Gastroesophageal sphincter (tissue), 3 donors: ENCODE measurements around the gene TCF7L1.

Experiments
- EP300 ChIP-seq: sonication (generic); formaldehyde crosslinking; IDR thresholded peaks from one replicate; pipeline ENCODE4 v1.6.1; 2017; ENCODE audit warnings: antibody characterized with exemption, mild to moderate bottlenecking
- POLR2A ChIP-seq, 2 donors: fragments of 450-650 bp; IDR thresholded peaks; one replicate each; pipeline ENCODE4 v1.6.1; 2017; ENCODE audit warnings: antibody characterized with exemption in 2 of 2, mild to moderate bottlenecking in 2 of 2, moderate library complexity in 1 of 2
- TF ChIP-seq, protein P1 (sequence below), 4 experiments: fragments of 200-600 bp in 2 of 4; fragments of 450-650 bp in 2 of 4; sonication (generic) in 1 of 4; IDR thresholded peaks; one replicate each; pipeline ENCODE4 v1.5.1; 2017 to 2019; ENCODE audit warnings: antibody characterized with exemption in 4 of 4, mild to moderate bottlenecking in 2 of 4, moderate library complexity in 2 of 4

GRCh38 chr2:85135660-85135914, 2.4 kb downstream of the TCF7L1 start:
- TF ChIP-seq POLR2A (IDR thresholded peaks at IDR 0.05) (no peak), EP300 (no peak)
- TF ChIP-seq, protein P1, sequence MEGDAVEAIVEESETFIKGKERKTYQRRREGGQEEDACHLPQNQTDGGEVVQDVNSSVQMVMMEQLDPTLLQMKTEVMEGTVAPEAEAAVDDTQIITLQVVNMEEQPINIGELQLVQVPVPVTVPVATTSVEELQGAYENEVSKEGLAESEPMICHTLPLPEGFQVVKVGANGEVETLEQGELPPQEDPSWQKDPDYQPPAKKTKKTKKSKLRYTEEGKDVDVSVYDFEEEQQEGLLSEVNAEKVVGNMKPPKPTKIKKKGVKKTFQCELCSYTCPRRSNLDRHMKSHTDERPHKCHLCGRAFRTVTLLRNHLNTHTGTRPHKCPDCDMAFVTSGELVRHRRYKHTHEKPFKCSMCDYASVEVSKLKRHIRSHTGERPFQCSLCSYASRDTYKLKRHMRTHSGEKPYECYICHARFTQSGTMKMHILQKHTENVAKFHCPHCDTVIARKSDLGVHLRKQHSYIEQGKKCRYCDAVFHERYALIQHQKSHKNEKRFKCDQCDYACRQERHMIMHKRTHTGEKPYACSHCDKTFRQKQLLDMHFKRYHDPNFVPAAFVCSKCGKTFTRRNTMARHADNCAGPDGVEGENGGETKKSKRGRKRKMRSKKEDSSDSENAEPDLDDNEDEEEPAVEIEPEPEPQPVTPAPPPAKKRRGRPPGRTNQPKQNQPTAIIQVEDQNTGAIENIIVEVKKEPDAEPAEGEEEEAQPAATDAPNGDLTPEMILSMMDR (IDR thresholded peaks at IDR 0.05), result no peak
